Urothelium cell line (cell line): ENCODE measurements around the gene BANP.
"Not testable (repeated sequence)": the region's sequence is repeated elsewhere in the genome, so short reads cannot be mapped to it uniquely, and the experiment has no call there.

Experiments used
- DNase-seq: peaks from one replicate; pipeline ENCODE4 v3.0.0; 2011; ENCODE audit warnings: low spot score, mixed read lengths
- FAIRE-seq: peaks from 2 replicates; lab custom pipeline; 2011; peaks lifted over from hg19 to GRCh38; lab: Jason Lieb, UNC

BANP gene

DNA sequence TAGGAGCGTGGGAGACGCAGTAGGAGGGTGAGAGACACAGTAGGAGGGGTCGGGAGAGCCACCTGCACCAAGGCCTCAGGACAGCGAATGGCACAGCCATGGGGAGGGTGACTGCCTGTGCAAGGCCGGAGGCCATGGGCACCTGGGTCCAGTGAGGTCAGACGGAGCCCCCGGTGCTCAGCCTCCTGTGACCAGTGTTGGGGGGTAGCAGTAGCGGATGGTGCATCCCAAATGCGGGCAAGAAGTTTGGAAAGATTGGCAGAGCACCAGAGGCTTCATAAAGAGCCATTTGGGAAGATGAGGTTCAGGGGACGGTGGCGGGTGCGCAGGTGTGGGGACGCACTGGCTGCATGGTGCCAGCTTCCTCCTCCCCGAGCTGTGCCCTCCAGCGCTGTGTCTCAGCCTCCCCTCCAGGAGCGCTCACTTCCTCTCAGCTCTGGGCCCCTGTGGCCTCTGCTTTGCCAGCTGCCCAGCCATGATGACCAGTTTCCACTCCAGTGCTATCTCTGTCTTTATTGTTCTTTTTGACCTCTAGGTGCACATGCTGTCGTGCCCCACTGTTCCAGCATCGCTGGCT, 90.8 kb downstream of the BANP start:
- DNase-seq, FAIRE-seq: not testable (repeated sequence)

DNA sequence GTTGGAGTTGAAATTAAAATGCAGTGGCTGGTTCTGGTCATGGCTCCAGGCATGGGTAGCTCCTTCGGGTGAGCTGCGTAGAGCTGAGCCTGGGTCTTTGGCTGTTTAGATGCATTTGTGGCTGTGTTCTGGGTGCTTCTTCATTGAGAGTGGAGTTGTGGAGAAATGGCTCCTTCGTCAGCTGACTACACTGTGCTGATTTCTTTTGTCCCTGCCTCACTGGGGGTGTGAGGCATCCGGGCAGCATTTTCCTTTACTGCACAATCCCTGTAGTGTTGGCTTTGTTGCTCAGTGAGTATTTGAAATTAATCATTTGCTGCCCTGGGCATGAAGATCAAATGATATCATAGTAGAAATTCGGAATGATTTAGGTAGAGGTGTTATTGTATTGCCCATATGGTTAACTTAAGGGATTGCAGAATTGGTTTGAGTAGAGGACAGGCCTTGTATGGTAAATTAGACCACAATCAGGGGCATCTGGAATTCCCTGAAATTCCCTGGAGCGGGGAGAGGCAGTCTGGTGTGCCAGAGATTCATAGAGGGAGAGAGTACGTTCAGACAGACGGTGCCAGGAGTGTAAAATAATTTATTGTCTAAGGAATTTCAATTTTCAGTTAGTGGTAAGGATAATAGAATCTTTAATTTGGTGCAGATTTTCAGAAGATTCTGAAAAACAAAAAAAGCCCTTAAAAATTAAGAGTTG, 92.1 kb downstream of the BANP start:
- not testable (repeated sequence) for DNase-seq, FAIRE-seq

DNA sequence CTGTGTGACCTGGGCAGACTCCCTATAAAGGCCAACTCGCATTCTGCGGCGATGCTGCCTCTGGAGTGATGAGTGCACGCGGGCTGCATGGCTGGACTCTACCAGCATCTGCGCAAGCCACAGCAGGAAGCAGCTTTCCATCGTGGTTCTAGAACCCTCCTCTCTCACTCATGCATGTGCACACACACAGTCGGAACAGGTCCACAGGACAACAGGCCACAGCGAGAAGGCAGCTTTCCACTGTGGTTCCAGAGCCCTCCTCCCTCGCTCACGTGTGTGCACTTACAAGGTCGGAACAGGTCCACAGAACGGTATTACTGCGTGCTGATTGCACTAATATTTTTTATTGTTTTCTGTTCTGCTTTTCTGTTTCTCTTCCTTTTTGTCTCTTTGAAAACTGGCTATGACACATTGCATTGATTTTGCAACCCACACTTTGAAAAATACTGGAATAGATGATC, 92.9 kb downstream of the BANP start:
- DNase-seq, FAIRE-seq: not testable (repeated sequence)

DNA sequence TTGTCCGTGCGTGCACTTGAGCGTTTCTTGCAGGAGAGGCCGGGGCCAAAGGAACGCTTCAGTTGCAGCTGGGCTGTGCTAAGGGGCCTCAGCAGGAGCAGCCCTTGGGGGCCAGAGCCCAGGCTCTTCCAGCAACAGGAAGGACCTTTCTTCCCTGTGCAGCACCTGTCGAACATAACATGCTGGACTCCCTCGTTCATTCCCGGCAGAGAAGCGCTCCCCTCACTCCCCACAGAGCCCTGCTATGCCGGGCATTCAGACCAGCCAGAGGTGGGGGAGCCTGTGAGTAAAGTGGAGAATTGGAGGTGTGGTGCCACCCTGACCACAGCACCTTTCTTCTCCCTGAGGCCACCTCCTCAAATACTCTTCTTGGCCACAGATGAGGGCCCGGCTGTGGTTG, 94.1 kb downstream of the BANP start:
- not testable (repeated sequence) for DNase-seq, FAIRE-seq

DNA sequence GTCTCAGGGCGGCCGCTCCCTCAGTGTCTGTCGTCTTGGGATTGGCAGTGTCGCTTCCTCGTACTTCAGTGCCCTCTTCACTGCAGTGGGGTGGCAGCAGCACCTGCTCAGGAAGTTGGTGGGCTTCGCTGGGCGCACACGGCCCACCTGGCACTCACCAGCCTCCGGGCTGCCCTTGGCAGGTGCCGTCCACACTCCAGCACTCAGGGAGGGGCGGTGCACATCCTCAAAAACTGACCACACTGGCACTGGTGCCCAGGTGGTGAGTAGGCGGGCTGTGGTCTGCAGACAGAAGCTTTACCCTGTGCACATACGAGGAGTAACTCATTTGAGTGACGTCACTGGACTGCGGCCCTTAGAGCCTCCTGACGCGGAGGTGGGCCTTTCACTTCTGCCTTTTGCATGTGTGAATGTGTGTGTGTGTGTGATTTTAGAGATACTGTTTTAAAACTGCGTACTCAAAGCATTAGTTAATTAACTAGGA, 94.6 kb downstream of the BANP start:
- DNase-seq (no peak), FAIRE-seq (no peak)

DNA sequence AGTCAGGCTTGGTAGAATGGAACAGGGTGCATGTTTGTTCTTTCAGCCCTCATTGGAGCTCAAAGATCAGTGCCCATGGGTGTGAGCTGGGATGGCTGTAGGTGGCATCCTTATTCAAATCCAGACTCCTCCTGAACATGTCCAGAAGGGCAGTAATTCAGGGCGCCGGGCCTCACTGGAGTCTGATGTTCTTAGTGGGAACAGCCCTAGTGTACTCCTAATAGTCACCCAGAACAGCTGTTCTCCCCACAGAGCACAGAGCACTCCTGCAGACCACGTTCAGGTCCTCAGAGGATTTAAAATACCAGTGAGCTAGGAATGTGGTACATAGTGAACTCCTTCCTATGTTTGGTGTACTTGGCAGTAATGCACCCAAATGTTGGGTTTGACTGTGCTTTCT, 96.2 kb downstream of the BANP start:
- DNase-seq: no peak
- no peak for FAIRE-seq

DNA sequence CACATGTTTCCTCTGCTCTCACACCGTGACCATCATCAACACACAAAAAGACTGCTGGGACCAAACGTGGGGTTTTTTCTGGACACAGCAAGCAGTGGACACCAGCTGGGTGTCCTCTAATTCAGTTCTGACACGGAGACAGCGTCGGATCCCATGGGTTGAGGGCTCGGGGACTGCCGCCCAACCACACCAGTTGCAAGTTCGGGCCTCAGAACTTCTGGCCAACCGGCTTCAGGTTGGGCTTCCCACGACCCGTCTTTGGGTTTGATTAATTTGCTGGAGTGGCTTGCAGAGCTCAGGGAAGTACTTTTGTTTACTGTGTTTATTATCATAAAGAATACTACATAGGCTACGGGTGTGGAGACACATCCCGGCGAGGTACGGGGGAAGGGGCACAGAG, 97.8 kb downstream of the BANP start:
- FAIRE-seq: no peak
- DNase-seq: no peak

DNA sequence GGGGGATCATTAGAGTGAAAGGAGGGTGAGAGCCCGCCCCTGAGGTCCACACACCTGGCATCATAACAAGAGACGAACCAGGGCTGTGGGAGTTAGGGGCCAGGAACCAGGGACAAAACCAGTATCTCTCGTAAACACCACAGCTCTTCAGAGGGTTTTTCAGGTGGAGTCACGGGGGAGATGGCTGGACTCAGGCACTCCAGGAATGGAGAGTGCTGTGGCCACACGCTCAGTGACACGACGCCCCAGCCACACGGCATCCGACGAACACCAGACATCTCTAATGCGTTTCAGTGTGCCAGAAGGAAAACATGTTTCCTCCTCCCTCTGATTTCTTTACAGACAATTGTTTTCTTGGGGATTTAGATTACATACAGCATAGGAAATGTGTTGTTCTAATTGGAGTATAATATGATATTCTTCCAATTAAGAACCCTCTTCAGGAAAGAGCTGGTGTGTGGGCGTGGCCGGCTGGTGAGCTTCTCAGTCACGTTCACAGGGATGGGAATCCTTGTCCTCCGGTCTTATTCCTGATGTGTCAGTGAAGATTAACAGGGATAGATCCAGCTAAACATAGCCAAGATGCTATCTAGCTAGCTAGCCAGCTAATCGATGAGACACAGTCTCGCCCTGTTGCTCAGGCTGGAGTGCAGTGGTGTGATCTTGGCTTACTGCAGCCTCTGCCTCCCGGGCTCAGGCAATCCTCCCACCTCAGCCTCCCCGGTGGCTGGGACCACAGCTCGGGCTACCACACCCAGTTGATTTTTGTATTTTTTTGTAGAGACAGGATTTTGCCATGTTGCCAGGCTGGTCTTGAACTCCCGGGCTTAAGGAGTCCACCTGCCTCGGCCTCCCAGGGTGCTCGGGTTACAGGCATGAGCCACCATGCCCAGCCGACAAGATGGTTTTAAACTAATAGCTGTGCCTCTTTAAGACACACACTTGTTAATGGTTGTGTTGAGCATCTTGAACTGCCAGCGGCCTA, 98.6 kb downstream of the BANP start:
- DNase-seq (no peak), FAIRE-seq (no peak)

DNA sequence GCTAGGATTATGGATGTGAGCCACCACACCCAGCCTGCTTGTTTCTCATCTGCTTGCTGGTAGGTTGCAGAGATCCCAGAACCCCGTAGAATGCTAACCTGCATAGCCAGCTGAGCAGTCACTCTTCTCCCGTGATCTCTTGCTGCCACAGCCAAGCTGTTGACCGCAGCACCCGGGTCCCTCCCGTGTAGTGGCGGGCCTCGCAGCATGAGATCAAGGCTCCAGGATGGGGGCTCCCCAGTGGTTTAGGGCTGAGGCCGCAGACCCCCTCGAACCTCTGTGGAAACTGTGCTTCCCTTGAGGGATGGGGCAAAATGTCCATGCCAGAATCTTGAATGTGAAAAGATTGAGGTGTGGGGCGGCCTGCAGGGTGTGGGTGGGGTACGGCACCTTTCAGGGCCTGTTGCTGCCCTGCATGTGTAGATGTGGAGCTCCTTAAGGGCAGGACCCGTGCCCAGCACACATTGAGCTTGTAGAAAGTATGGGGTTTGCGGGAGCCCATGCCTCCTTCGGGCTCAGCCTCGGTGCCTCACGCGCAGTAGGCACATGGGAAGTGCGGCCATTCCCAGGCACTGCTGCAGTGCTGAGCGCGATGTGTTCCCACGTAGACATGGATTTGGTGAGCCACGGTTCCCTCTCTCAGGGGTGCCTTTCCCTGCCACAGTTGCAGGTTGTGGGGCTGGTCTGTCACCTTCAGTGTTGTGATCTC, 99.9 kb downstream of the BANP start:
- DNase-seq (no peak), FAIRE-seq (no peak)

DNA sequence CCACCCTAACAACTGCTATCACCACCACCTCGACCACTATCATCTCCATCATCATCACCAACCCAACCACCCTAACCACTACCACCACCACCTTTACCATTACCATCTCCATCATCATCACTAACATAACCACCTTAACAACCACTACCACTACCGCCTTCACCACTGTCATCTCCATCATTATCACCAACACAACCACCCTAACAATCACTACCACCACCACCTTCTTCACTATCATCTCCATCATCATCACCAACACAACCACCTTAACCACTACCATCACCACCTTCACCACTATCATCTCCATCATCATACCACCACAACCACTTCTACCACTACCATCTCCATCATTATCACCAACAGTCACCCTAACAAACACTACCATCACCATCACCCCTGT, 101.4 kb downstream of the BANP start:
- FAIRE-seq: no peak
- DNase-seq: no peak

DNA sequence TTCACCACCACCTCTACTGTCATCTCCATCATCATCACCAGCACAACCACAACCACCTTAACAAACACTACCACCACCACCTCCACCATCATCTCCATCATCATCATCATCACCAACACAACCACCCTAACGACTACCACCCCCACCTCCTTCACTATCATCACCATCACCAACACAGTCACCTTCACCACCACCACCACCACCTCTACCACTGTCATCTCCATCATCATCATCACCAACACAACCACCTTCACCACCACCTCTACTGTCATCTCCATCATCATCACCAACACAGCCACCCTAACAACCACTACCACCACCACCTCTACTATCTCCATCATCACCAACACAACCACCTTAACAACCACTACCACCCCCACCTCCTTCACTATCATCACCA, 102.2 kb downstream of the BANP start:
- not testable (repeated sequence) for DNase-seq
- peak; percentile 99 for FAIRE-seq

DNA sequence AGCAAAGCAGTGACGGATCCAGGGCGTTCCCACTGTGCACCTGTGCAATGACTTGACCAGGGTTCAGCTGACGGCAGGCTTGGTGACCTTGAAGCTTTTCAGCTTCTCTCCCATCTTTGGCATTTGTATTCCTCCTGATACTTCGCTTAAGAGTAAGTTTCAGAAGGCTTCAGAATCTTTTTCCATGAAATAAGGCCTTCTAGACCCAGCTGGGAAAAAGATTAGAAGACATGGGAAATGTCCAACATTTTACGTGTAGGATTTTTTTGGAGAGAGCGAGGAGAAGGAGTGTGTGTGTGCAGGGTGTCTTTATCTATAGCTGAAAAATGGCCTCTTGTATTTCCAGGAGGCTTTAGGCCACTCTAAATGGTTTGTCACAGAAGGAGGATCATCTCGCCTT, 104.1 kb downstream of the BANP start:
- FAIRE-seq: no peak
- no peak for DNase-seq

DNA sequence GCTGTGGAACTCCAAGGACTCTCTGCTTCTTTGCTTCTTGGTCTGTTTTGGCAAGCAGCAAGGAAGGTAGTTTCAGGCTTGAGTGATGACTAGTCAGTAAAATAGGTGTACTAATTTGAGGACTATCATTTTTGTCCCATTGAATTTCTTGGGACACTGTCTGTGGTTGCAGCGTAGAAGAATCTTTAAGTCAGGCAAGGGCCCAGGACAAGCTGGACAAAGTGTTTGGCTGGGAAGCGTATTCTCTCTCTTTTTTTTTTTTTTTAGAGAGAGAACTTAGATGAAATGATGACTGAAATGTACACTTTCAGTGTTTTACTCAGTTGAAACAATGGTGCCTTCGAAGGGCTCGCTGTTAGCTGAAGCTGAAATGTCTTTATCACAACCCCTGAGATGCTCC, 105.0 kb downstream of the BANP start:
- FAIRE-seq: no peak
- DNase-seq: no peak

DNA sequence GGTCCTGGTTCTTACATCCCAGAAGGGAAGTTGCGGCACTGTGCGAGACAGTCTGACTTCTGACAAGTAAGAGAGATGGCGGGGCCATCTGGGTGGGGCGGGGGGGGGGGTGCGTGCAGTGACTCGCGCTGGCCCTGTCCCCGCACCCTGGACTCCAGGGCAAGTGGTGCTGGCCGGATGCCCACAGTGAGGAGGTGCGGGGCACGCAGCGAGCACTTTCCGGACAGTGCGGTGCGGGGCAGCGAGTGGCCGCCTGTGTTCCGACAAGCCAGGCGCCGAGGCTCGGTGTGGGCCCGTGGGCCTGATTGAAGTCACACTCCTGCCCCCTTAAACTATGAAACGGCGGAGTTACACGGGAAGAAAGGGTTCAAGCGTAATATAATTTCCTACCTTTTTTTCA, 106.4 kb downstream of the BANP start:
- no peak for FAIRE-seq
- DNase-seq: no peak

DNA sequence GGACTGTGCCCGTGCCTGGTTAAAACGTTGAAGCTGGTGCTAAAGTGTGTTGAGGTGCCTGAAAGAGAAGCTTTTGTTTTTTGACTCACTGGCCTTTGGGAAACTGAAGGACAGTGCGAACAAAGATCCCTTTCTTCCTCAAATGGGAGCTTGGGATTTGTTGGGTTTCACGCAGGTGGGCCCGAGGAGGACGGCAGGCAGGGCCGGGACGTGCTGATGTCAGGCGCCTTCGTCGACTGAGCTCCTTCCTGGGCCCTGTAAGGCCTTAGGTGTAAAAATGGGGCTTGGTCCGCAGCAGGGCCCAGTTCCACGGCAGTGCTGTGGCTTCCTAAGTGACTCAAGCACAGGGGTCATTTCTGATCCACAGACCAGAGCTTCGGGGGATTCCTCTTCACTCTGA, 106.9 kb downstream of the BANP start:
- no peak for DNase-seq
- FAIRE-seq: no peak

DNA sequence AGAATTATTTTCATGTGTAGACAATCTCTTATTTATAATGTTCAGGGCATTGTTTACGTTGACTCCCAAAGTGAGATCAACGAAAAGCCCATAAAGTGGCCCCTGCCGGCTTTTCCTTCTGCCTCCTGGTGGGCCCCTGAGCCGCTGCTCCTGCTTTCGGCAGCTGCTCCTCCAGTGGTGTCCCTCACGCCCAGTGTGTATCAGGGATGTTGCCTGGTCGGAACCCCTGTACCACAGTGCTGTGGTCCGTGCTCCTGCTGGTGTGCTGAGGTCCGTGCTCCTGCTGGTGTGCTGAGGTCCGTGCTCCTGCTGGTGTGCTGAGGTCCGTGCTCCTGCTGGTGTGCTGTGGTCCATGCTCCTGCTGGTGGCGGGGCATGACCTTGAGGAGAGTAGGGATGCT, 107.6 kb downstream of the BANP start:
- FAIRE-seq: no peak
- no peak for DNase-seq

DNA sequence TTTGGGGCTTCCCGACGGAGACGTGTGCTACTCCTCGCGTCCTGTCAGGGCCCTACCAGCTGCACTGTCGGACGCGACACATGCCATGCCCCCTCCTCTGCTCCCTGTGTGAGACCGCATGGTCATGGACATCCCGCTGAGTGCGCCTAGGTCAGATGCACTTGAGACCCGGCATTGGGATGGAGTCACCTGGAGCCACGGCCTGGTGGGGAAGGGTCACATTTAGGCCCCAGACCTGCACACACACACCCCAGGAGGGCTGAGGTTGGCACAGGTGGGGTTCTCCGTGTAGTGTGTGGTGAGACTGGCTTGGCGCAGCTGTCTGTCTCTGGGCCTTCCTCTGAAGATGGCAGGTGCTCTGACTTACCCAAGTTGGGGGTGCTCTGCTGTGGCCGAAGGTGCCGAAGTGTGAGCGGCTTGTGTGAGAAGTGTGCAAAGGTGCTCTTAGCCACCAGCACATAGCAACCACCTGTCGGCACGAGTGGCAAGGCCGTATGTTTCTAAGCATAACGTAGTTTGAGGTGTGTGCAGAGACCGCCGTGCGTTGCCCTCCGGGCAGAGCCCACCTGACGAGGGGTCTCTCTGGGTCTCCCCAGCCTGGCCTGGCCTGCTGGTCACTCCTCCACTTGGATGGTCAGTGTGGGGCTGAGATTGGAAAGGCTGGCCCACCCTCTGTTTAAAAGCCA, 108.6 kb downstream of the BANP start:
- DNase-seq: no peak
- FAIRE-seq: no peak

DNA sequence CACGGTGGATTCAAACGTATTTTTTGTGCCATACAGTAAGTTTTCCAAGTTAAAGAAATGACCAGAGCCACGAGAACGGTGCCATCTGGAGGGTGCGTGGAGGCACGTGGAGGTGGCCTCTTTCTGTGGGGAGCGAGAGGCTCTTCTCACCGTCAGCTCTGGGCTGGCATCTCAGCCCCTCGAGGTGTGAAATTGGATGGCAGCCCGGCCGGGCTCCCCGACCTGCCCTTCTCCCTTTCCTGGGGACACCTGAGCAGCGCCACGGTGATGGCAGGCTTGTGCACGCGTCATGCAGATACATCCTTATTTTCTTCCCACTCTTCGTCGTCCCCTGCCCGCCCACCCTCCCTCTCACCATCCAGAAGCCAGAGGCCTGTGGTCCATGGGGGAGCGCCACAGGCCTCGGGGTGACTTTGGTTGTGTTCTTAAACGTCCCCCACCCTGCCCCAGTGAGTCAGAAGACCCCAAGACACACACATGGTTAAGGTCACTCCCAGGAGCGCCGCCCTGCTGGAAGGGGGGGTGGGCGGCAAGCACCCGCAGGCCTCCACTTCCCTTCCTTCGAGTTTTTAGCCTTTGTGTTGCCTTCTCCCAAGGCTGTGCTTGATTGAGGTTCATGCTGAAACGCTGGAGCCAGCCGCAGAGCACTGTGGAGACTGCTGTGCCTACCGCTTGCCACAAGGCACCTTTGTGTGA, 109.4 kb downstream of the BANP start:
- no peak for DNase-seq
- FAIRE-seq: no peak

DNA sequence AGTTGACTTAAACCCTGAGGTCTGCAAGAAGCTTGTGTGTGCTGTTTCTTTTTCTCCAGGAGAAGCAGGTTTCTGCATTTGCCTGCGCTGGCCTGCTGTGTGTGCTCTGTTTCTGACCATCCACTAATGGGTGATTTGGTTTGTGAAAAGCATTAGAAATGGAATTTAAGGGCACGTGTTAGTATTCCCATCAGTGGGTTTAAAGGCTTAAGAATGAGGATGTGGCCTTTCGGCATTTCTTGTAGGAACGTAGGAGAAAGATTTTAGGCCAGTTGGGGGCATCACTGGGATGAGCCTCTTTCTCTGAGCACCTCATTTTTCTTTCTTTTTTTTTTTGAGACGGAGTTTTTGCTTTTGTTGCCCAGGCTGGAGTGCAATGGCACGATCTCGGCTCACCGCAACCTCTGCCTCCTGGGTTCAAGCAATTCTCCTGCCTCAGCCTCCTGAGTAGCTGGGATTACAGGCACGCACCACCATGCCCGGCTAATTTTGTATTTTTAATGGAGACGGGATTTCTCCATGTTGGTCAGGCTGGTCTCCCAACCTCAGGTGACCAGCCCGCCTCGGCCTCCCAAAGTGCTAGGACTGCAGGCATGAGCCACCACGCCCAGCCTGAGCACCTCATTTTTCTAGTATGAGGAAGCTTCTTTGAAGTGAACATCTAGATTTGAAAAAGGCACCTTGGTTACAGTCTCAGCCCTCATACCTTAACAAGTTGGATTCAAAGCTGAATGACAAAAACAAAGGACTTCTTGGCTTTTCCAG, 110.3 kb downstream of the BANP start:
- no peak for DNase-seq
- no peak for FAIRE-seq
